H1 (cell line): Measurements from ENCODE around the gene CAMTA1. TPM values are rescaled to one million over a fixed set of nuclear protein-coding genes. Genes with fewer than 3 reads are reported as not detected.

Source experiments
- CTCF ChIA-PET: fragments of 300-600 bp; sonication (Branson Sonifier 250); formaldehyde crosslinking; loops from one replicate; lab custom pipeline; 2021; ENCODE audit not compliant: partially characterized antibody; lab: Charles Lee
- POLR2A ChIA-PET: fragments of 300-600 bp; sonication (Branson Sonifier 250); formaldehyde crosslinking; loops from one replicate; lab custom pipeline; 2021; ENCODE audit warnings: inconsistent platforms; ENCODE audit not compliant: partially characterized antibody; lab: Charles Lee
- DNase-seq, 2 experiments: peaks; one replicate each; pipeline versions ENCODE4 v3.0.0 to v3.0.0-alpha.2; 2010 to 2022; ENCODE audit warnings: low spot score in 2 of 2, low read depth in 1 of 2, mixed read lengths in 1 of 2
- FAIRE-seq: peaks from 2 replicates; lab custom pipeline; 2011; peaks lifted over from hg19 to GRCh38; lab: Jason Lieb, UNC
- H2AFZ ChIP-seq: 2 replicates; pipeline ENCODE4 v1.8.1; 2012; ENCODE audit warnings: low read length, inconsistent platforms
- H2AK5ac ChIP-seq: 2 replicates; pipeline ENCODE4 v1.6.1; 2013; ENCODE audit warnings: low read depth, low read length
- H2BK120ac ChIP-seq: replicated peaks from 2 replicates; pipeline ENCODE3; 2013; ENCODE audit warnings: low read depth, low read length, inconsistent platforms
- H2BK12ac ChIP-seq: 2 replicates; pipeline ENCODE4 v1.6.1; 2013; ENCODE audit warnings: low read depth, low read length
- H2BK15ac ChIP-seq: 2 replicates; pipeline ENCODE4 v1.6.1; 2013; ENCODE audit warnings: low read length
- H2BK20ac ChIP-seq: 2 replicates; pipeline ENCODE4 v1.6.1; 2013; ENCODE audit warnings: low read length
- H2BK5ac ChIP-seq: 2 replicates; pipeline ENCODE4 v1.6.1; 2013; ENCODE audit warnings: low read depth, low read length
- H3K14ac ChIP-seq: 2 replicates; pipeline ENCODE4 v1.6.1; 2013; ENCODE audit warnings: inconsistent platforms; ENCODE audit not compliant: insufficient read length
- H3K18ac ChIP-seq: 2 replicates; pipeline ENCODE4 v1.6.1; 2013; ENCODE audit warnings: low read length; ENCODE audit errors: extremely low read depth
- H3K23ac ChIP-seq: 2 replicates; pipeline ENCODE4 v1.6.1; 2013; ENCODE audit warnings: inconsistent platforms; ENCODE audit not compliant: insufficient read length
- H3K23me2 ChIP-seq: 2 replicates; pipeline ENCODE4 v1.6.1; 2013; ENCODE audit warnings: low read depth, low read length
- H3K27ac ChIP-seq: 2 replicates; pipeline ENCODE4 v1.6.1; 2011; ENCODE audit warnings: low read depth, low read length, inconsistent platforms
- H3K27me3 ChIP-seq, 4 experiments: replicated peaks in 1 of 4; 1 replicate in 1 of 4; 2 replicates in 3 of 4; pipeline versions ENCODE4 v1.6.1 to v1.8.1; 2011 to 2013; ENCODE audit warnings: low read length in 3 of 4, mild to moderate bottlenecking in 3 of 4, inconsistent platforms in 2 of 4, mixed read lengths in 2 of 4, moderate library complexity in 1 of 4; ENCODE audit not compliant: control insufficient read depth in 3 of 4, insufficient read depth in 3 of 4; ENCODE audit errors: extremely low read depth in 1 of 4
- H3K36me3 ChIP-seq, 4 experiments: 2 replicates each; pipeline versions ENCODE4 v1.6.1 to v1.8.1; 2011 to 2013; ENCODE audit warnings: mild to moderate bottlenecking in 4 of 4, low read length in 3 of 4, moderate library complexity in 2 of 4, control low read depth in 1 of 4, inconsistent platforms in 1 of 4; ENCODE audit not compliant: insufficient read depth in 4 of 4, control insufficient read depth in 2 of 4
- H3K4ac ChIP-seq: replicated peaks from 2 replicates; pipeline ENCODE3; 2013; ENCODE audit warnings: low read length, low read depth, mixed read lengths, inconsistent platforms; ENCODE audit not compliant: insufficient read length
- H3K4me1 ChIP-seq, 4 experiments: replicated peaks in 1 of 4; 1 replicate in 1 of 4; 2 replicates in 3 of 4; pipeline versions ENCODE4 v1.6.1 to v1.8.1; 2011 to 2013; ENCODE audit warnings: low read length in 3 of 4, inconsistent platforms in 2 of 4, mixed read lengths in 1 of 4; ENCODE audit not compliant: insufficient read depth in 4 of 4, control insufficient read depth in 3 of 4
- H3K4me2 ChIP-seq, 2 experiments: 2 replicates each; pipeline versions ENCODE4 v1.6.1 to v1.8.1; 2011 to 2013; ENCODE audit warnings: low read depth in 2 of 2, low read length in 2 of 2, control low read depth in 1 of 2, inconsistent platforms in 1 of 2, mild to moderate bottlenecking in 1 of 2; ENCODE audit not compliant: insufficient read depth in 1 of 2
- H3K4me3 ChIP-seq, 4 experiments: fragments of 200-600, 300-600 bp in 1 of 4; sonication (generic), shearing (Covaris generic), sonication (Bioruptor Twin) in 1 of 4; 2 replicates each; pipeline versions ENCODE4 v1.5.1 to v1.8.1; 2011 to 2016; ENCODE audit warnings: low read length in 4 of 4, low read depth in 3 of 4, control low read depth in 2 of 4, inconsistent platforms in 2 of 4, mild to moderate bottlenecking in 2 of 4, mixed read lengths in 1 of 4, moderate library complexity in 1 of 4; ENCODE audit not compliant: insufficient read depth in 2 of 4; ENCODE audit errors: extremely low read depth in 1 of 4
- H3K56ac ChIP-seq: replicated peaks from 2 replicates; pipeline ENCODE3; 2013; ENCODE audit warnings: low read depth, mild to moderate bottlenecking, mixed read lengths, low read length, inconsistent platforms; ENCODE audit not compliant: insufficient read length
- H3K79me1 ChIP-seq: 2 replicates; pipeline ENCODE4 v1.6.1; 2013; ENCODE audit warnings: low read depth, low read length, control low read depth
- H3K79me2 ChIP-seq, 2 experiments: 2 replicates each; pipeline versions ENCODE4 v1.6.1 to v1.8.1; 2012 to 2013; ENCODE audit warnings: low read length in 2 of 2, mild to moderate bottlenecking in 2 of 2, inconsistent platforms in 1 of 2; ENCODE audit not compliant: insufficient read depth in 2 of 2, control insufficient read depth in 1 of 2
- H3K9ac ChIP-seq, 4 experiments: replicated peaks in 1 of 4; 1 replicate in 1 of 4; 2 replicates in 3 of 4; pipeline versions ENCODE4 v1.6.1 to v1.8.1; 2011 to 2013; ENCODE audit warnings: low read depth in 3 of 4, low read length in 3 of 4, control low read depth in 2 of 4, mild to moderate bottlenecking in 2 of 4, moderate library complexity in 2 of 4, inconsistent platforms in 1 of 4; ENCODE audit errors: extremely low read depth in 1 of 4
- H3K9me3 ChIP-seq, 2 experiments: 2 replicates each; pipeline versions ENCODE4 v1.6.1 to v1.8.1; 2012 to 2013; ENCODE audit warnings: mild to moderate bottlenecking in 2 of 2, moderate library complexity in 2 of 2, control low read depth in 1 of 2, inconsistent platforms in 1 of 2, low read depth in 1 of 2, low read length in 1 of 2, mixed read lengths in 1 of 2; ENCODE audit not compliant: insufficient read depth in 2 of 2
- H4K20me1 ChIP-seq, 2 experiments: replicated peaks in 1 of 2; 2 replicates each; pipeline versions ENCODE3 to v1.8.1; 2011 to 2013; ENCODE audit warnings: inconsistent platforms in 2 of 2, low read length in 2 of 2, mild to moderate bottlenecking in 1 of 2; ENCODE audit not compliant: insufficient read depth in 2 of 2, control insufficient read depth in 1 of 2
- H4K5ac ChIP-seq: 2 replicates; pipeline ENCODE4 v1.6.1; 2013; ENCODE audit warnings: low read length, low read depth, mixed read lengths, inconsistent platforms; ENCODE audit not compliant: insufficient read length
- H4K8ac ChIP-seq: 2 replicates; pipeline ENCODE4 v1.8.0; 2013; ENCODE audit warnings: mild to moderate bottlenecking, moderate library complexity, low read length, inconsistent platforms; ENCODE audit not compliant: insufficient read depth; ENCODE audit errors: extremely low read depth
- H4K91ac ChIP-seq: replicated peaks from 2 replicates; pipeline ENCODE3; 2013; ENCODE audit warnings: low read length, mixed read lengths, inconsistent platforms; ENCODE audit not compliant: insufficient read length
- KDM5A ChIP-seq: fragments of 200-600 bp; IDR thresholded peaks from 2 replicates; pipeline ENCODE4 v1.7.1; 2012; ENCODE audit warnings: mild to moderate bottlenecking, low read length, inconsistent platforms, mixed read lengths
- RBBP5 ChIP-seq: IDR thresholded peaks from 2 replicates; pipeline ENCODE4 v1.7.1; 2012; ENCODE audit warnings: low read depth, mild to moderate bottlenecking, inconsistent platforms, low read length, moderate library complexity, borderline replicate concordance
- WGBS, 2 experiments: shearing (Covaris generic) in 1 of 2; methylation state at CpG; one replicate each; pipeline versions ENCODE4 v1.1.6 to v1.1.7; 2013 to 2015; ENCODE audit warnings: low lambda C conversion rate in 2 of 2, mixed read lengths in 2 of 2, inconsistent platforms in 1 of 2, low coverage in 1 of 2, missing lambda C conversion rate in 1 of 2; ENCODE audit not compliant: insufficient replicate concordance in 2 of 2, insufficient coverage in 1 of 2, insufficient read length in 1 of 2; ENCODE audit errors: extremely low coverage in 1 of 2, missing lambda C conversion rate in 1 of 2; 5-methylcytosine and 5-hydroxymethylcytosine counted together
- polyA plus RNA-seq, 7 experiments: library from polyadenylated mRNA; depleted of rRNA in 3 of 7; stranded (reverse) in 5 of 7; unstranded in 2 of 7; fragments of >200 nt in 5 of 7; fragments of 200-250 nt in 2 of 7; gene quantifications; 1 replicate in 5 of 7; 2 replicates in 1 of 7; 4 replicates in 1 of 7; pipeline versions ENCODE4 v1.2.1 to v1.2.3, GENCODE V29; 2011 to 2013; ENCODE audit warnings: missing spikeins in 2 of 7, mixed read lengths in 2 of 7
- total RNA-seq: library from RNA; stranded (reverse); fragmentation: NEBNext Ultra II Directional; extraction: Animal tissue kit (Norgen Biotek cat#: 25700); gene quantifications from 2 replicates; pipeline ENCODE4 v1.2.1, GENCODE V29; 2021

The CAMTA1 gene
- total and polyA plus RNA-seq, 2 of the 8 experiments (the other 6 are each of a cell fraction or from before 2014, with no cell fraction given) = 65.0 to 119 TPM

DNA sequence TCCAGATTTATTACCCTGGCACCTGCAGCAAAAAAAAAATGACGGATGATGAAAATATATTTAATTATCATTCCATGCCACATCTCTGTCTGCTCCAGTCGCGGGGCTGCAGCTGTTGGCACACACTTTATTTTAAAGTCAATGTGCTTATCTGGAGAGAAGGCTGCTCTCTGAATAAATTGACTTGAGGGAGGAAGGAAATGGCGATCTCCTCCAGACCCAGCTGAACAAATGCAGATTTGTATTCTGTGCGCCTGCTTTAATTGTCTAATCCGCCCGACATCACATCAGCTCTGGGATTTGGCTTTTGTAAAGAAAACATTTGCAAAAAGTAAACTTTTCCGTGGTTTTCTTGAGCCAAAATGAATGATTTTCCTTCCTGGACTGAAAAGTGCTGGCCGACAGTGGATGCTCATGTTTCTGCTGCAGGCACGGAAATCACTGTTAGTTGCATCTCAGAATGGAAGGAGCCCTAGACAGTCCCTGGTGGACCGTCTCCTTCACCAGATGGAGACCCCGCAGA is 150.2 kb downstream of the CAMTA1 start:
- H3K79me2 ChIP-seq = no peaks in the 10 kb centered on the region
- H3K9me3 ChIP-seq = no peaks in the 10 kb centered on the region; a peak in 1 of 4 replicates
- H3K56ac ChIP-seq = no peak overlapping the region
- no peak overlapping the region for H3K4me3 ChIP-seq
- no peak overlapping the region for H3K14ac ChIP-seq
- no peak overlapping the region for H3K4me2 ChIP-seq
- CTCF ChIA-PET = interaction anchor here (0.6 to 1.0 kb wide), 2 partner anchors 107 to 141 kb away, joined by 3 read pairs; no protein-coding TSS in a partner anchor
- H4K91ac ChIP-seq = no peak overlapping the region
- H3K4ac ChIP-seq = no peak overlapping the region
- no peaks in the 10 kb centered on the region for H3K36me3 ChIP-seq
- no peak overlapping the region for H2BK5ac ChIP-seq
- POLR2A ChIA-PET = no interaction called here
- peaks cover 0 to 7% of the 10 kb centered on the region in 2 experiments for H4K20me1 ChIP-seq
- no peak overlapping the region for H2BK20ac ChIP-seq
- no peak overlapping the region for H3K27ac ChIP-seq
- no peak overlapping the region for H4K5ac ChIP-seq
- no peak overlapping the region for H3K23ac ChIP-seq
- 90% methylated on average over 12 of the region's 12 CpGs; no CpG with 5 or more reads in 1 of the 2 experiments for WGBS, 2 experiments
- no peak for TF ChIP-seq KDM5A
- no peak for TF ChIP-seq RBBP5
- H3K4me1 ChIP-seq = peaks cover 0 to 3% (median 0%) of the 10 kb centered on the region in 4 experiments; a peak in 2 of 7 replicates
- H3K9ac ChIP-seq = no peak overlapping the region
- H2AFZ ChIP-seq = no peak overlapping the region
- H4K8ac ChIP-seq = no peak overlapping the region
- H2BK120ac ChIP-seq = no peak overlapping the region
- H3K18ac ChIP-seq = no peak overlapping the region
- no peaks in the 10 kb centered on the region for H3K27me3 ChIP-seq
- no peaks in the 10 kb centered on the region for H3K79me1 ChIP-seq
- no peak overlapping the region for H2BK12ac ChIP-seq
- FAIRE-seq (no peak), DNase-seq (no peak)
- peaks cover 10% of the 10 kb centered on the region; the same call in 1 of the 2 replicates for H3K23me2 ChIP-seq
- H2AK5ac ChIP-seq = no peak overlapping the region
- no peak overlapping the region for H2BK15ac ChIP-seq
